GM19468 (cell line): ENCODE data around the gene EVI2B.
"Not testable (repeated sequence)": the region's sequence is repeated elsewhere in the genome, so short reads cannot be mapped to it uniquely, and the experiment has no call there.

Experiments
- ATAC-seq: cut with Tn5 transposase; IDR thresholded peaks from one replicate; pipeline ENCODE4 v1.9.1; 2021; ENCODE audit warnings: mild to moderate bottlenecking, moderate library complexity, moderate number of reproducible peaks; ENCODE audit not compliant: unreplicated experiment; ENCODE audit errors: extremely low read depth

EVI2B gene

DNA sequence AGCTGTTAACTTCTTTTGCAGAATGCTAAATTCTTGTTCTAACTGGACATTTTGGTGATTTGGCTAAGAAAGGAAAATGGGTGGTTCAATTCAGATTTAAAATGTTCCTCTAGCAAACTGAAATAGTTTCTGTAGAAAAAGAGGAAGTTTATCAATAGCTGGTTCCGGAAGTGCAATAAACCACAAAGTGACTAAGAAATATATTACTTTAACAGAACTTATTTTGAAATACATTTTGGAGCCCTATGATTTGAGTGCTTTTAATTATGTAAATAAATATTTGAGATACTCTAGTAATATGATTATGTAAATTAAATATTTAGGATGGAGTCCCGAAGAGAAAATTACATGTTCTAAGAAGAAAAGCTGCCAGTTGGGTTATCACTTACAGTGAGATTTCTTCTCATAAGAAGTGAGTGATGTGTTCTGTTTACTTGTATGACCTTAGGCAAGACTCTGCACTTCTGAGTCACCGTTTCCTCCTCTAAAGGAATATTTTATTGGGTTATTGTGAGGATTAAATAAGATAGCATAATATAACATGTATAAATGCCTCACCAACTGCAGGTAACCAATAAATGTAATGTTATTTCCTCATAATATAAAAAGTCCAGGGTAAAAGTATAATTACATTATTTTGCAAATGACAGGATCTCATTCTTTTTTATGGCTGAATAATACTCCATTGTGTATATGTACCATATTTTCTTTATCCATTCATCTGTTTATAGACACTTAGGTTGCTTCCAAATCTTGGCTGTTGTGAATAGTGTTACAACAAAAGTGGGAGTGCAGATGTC, at the start of gene EVI2B:
EVI2B (minus strand) TSS at position 73 of the 800 bp plus-strand sequence. CDS start 8,445 bp downstream, outside the sequence.
- ATAC-seq, result no peak

DNA sequence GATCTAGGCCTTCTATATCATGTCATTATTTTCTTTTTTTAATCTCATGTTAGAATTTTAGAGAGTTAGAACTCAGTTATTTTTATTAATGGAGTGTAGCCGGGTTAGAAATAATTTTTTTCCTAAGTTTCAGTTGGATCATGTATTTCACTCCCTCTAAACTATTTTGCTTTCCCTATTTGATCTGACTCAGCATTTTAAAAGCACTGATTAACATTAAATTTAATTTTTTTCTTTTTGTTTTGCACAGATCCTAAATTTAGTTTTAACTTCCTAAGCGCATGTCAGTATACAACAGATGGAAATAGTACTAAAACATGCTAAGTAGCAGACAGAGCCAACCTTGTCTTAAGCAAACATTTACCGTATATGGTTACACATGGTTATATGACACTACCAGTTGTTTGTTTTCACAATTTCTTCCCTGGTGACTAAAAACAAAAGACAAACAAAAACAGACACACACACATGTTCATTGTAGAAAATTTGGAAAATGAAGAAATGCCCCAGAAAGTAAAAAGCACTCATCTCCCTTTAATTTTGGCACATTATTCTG, 44.1 kb upstream of the EVI2B start:
- ATAC-seq, result no peak

- no peak for ATAC-seq
Observed at GRCh38 chr17:31357091-31357490, 43.2 kb upstream of the EVI2B start.

GRCh38 chr17:31355935-31356334, 42.1 kb upstream of the EVI2B start:
- no peak for ATAC-seq

- ATAC-seq, result no peak
Observed at GRCh38 chr17:31349454-31349853, 35.6 kb upstream of the EVI2B start.

GRCh38 chr17:31345191-31345747, 31.4 kb upstream of the EVI2B start:
- not testable (repeated sequence) for ATAC-seq

DNA sequence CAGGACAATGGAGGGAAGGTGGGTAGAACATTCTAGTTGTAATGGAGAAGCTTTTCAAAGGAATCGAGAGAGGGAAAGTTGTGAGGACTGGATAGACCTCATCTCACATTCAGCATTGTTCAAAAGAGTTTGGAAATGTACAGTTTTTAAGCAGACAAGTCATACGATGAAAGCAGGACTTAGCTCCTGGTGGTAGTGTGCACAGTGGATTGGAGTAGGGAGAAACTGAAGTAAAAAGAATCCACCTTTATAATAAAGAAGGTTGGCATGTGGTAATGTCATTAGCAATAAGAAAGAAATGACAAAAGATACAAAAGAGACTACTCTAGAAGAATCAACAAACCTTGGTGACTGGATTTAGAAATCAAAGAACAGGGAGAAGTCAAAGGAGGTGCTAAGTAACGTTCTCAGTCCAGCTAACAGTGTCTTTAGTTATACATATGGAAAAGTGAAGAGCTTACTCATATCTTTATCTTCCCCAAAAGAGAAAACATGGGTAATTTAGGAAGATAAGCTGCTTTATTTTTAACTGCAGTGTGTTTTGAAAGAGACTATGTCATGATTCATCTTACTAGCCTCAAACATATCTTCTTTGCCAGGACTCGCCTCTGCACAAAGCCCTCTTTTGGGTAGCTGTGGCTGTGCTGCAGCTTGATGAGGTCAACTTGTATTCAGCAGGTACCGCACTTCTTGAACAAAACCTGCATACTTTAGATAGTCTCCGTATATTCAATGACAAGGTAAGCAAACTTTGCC, 26.2 kb upstream of the EVI2B start:
- no peak for ATAC-seq

DNA sequence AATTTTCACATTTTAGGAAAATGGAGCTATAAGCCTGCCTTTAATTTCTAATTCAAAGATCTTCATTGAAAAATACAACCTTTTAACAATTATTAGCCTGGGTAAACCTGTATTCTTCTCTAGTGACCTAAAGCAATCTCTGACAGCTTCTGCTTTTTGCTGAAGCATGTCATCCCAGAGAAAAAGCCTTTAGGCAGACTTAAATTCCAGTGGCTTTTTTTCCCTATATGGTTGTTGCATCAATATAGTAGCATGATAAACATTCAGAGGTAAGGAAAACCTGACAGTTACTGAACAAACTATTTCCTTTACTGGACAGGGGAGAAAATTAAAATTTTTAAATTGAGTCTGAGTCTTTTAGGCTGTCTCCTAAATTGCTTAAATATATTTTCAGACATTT, 15.4 kb upstream of the EVI2B start:
- ATAC-seq, result no peak

- ATAC-seq, result no peak
Observed at GRCh38 chr17:31328160-31328535, 14.3 kb upstream of the EVI2B start.

- ATAC-seq, result no peak
Observed at GRCh38 chr17:31327534-31328159, 13.8 kb upstream of the EVI2B start.

- ATAC-seq, result no peak
Observed at GRCh38 chr17:31323551-31323950, 9.7 kb upstream of the EVI2B start.

- no peak for ATAC-seq
Observed at GRCh38 chr17:31321966-31322365, 8.1 kb upstream of the EVI2B start.

DNA sequence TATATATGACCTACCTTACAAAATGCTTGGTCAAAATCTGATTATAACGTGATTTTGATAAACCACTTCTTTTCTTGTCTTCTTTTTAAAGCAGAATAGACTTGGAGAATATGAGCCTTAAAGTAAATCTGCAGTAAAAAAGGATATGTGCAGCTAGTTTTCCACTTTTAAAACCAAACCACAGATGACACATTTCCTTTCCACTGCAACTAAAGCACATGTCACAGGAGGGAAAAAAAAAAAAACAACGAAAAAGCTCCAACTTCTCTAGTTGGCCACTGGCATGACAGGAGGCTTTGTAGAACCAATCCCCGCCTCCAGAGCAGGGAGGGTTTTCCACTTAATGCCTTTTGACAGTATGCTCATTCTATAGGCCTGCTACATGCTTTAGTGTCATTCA, 7.6 kb upstream of the EVI2B start, which contains the start of gene EVI2A:
EVI2A (minus strand) TSS at position 142 of the 400 bp plus-strand sequence. CDS start 2,609 bp downstream, outside the sequence.
- no peak for ATAC-seq

- ATAC-seq, result no peak
Observed at GRCh38 chr17:31320791-31321190, 6.9 kb upstream of the EVI2B start.

DNA sequence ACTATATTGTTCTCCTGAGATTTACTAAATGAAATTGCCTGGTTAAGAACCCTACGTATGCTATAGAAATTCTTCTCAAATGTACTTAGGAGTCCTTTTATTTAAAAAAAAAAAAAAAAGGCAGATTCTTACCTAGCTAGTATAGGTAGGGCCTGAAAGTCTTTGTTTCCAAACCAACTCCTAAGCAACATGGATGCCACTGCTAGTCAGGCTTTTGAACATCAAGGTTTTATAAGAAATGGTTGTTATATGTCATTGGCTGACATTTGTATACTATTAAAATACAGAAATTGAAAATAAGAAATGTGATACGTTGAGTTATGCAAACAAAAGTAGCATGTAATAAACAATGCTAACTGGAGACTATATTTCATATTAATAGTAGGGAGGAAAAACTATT, 6.4 kb upstream of the EVI2B start:
- no peak for ATAC-seq

- no peak for ATAC-seq
Observed at GRCh38 chr17:31318851-31319661, 5.2 kb upstream of the EVI2B start.

GRCh38 chr17:31318298-31318801, 4.5 kb upstream of the EVI2B start:
- no peak for ATAC-seq

- ATAC-seq, result no peak
Observed at GRCh38 chr17:31314782-31315100, 887 bp upstream of the EVI2B start.

DNA sequence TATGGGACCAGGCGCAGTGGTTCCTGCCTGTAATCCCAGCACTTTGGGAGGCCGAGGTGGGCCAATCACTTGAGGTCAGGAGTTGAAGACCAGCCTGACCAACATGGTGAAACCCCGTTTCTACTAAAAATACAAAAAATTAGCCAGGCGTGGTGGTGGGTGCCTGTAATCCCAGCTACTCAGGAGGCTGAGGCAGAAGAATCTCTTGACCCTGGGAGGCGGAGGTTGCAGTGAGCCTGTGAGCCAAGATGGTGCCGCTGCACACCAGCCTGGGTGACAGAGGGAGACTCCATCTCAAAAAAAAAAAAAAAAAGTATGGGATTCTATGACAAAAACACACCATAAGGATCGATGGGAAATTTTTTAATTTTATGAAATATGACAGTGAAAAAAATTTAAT, 1.6 kb downstream of the EVI2B start:
- not testable (repeated sequence) for ATAC-seq
